Lower leg skin (tissue), 4 donors: ENCODE results near the gene SOCS6. TPM values are rescaled to one million over a fixed set of nuclear protein-coding genes. Genes with fewer than 3 reads are reported as not detected.

Source experiments
- DNase-seq, 2 donors: peaks; one replicate each; pipeline ENCODE4 v3.0.0-alpha.2; 2019; ENCODE audit warnings: low spot score in 2 of 2
- H3K4me3 ChIP-seq: fragments of 200-600 bp; sonication (generic); 2 replicates; pipeline ENCODE4 v1.5.1; 2017; ENCODE audit warnings: mild to moderate bottlenecking, low read depth; ENCODE audit not compliant: poor library complexity, severe bottlenecking
- POLR2A ChIP-seq, 2 donors: fragments of 450-650 bp; IDR thresholded peaks; one replicate each; pipeline ENCODE4 v1.6.1; 2016 to 2017; ENCODE audit warnings: antibody characterized with exemption in 2 of 2, mild to moderate bottlenecking in 1 of 2, moderate library complexity in 1 of 2
- WGBS, 2 donors: methylation state at CpG; one replicate each; pipeline ENCODE4 v1.1.5; 2018; 5-methylcytosine and 5-hydroxymethylcytosine counted together
- intact Hi-C: fragments of 100-400 bp; cut with DNase I; formaldehyde crosslinking; loops from one replicate; pipeline ENCODE4 v1.15.0; 2023; ENCODE audit warnings: low total_unique reads
- total RNA-seq, 4 donors: library from RNA; depleted of rRNA; stranded (reverse); fragments of >200 nt; gene quantifications; one replicate each; pipeline ENCODE4 v1.1.0, GENCODE V29; 2016
- TF ChIP-seq, protein P1 (sequence below), 3 donors: fragments of 450-650 bp; IDR thresholded peaks; one replicate each; pipeline ENCODE4 v1.5.1; 2016; ENCODE audit warnings: antibody characterized with exemption in 3 of 3, mild to moderate bottlenecking in 3 of 3, moderate library complexity in 2 of 3

SOCS6 gene
- total RNA-seq, 4 donors from 2014 or later: 13.3 to 19.7 (median 18.7) TPM

- DNase-seq: no peak
- no peak overlapping the region for H3K4me3 ChIP-seq
- TF ChIP-seq POLR2A (IDR thresholded peaks at IDR 0.05): no peak
- TF ChIP-seq, protein P1, sequence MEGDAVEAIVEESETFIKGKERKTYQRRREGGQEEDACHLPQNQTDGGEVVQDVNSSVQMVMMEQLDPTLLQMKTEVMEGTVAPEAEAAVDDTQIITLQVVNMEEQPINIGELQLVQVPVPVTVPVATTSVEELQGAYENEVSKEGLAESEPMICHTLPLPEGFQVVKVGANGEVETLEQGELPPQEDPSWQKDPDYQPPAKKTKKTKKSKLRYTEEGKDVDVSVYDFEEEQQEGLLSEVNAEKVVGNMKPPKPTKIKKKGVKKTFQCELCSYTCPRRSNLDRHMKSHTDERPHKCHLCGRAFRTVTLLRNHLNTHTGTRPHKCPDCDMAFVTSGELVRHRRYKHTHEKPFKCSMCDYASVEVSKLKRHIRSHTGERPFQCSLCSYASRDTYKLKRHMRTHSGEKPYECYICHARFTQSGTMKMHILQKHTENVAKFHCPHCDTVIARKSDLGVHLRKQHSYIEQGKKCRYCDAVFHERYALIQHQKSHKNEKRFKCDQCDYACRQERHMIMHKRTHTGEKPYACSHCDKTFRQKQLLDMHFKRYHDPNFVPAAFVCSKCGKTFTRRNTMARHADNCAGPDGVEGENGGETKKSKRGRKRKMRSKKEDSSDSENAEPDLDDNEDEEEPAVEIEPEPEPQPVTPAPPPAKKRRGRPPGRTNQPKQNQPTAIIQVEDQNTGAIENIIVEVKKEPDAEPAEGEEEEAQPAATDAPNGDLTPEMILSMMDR (IDR thresholded peaks at IDR 0.05): no peak
- intact Hi-C loops: no loop called here
- 63 to 76% methylated on average over 5 of the region's 5 CpGs for WGBS, 2 donors
These were observed 32.7 kb upstream of the SOCS6 start for GRCh38 chr18:70256184-70256583.

DNA sequence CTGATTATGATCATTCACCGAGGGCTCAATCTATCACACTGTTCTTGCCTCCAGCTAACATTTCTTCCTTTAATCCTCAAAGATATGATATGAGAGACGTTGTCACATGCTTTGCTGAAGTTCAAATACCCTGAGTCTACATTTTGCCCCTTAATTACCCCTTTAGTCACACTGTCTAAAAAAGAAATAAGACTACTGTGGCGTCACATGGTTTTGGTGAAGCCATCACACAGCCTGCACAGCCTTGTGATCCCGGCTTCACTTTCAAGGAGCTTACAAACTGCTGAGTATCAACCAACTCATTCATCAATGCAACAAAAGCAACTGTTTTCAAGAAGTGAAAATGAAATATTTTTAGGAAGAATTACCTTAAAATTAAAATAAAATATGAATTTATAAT lies 31.9 kb upstream of the SOCS6 start:
- DNase-seq: no peak
- WGBS, 2 donors: 44 to 55% methylated on average over 4 of the region's 4 CpGs
- no peak for TF ChIP-seq POLR2A (IDR thresholded peaks at IDR 0.05)
- TF ChIP-seq, protein P1 (IDR thresholded peaks at IDR 0.05): no peak
- H3K4me3 ChIP-seq: no peak overlapping the region
- intact Hi-C loops: no loop called here

GRCh38 chr18:70258243-70258642 lies 30.6 kb upstream of the SOCS6 start:
- TF ChIP-seq, protein P1 (IDR thresholded peaks at IDR 0.05): no peak
- no peak for TF ChIP-seq POLR2A (IDR thresholded peaks at IDR 0.05)
- H3K4me3 ChIP-seq: no peak overlapping the region
- intact Hi-C loops: no loop called here
- no peak for DNase-seq

GRCh38 chr18:70260683-70261082 lies 28.2 kb upstream of the SOCS6 start:
- 68 to 75% methylated on average over 6 of the region's 6 CpGs for WGBS, 2 donors
- intact Hi-C loops: no loop called here
- no peak for TF ChIP-seq POLR2A (IDR thresholded peaks at IDR 0.05)
- TF ChIP-seq, protein P1 (IDR thresholded peaks at IDR 0.05): no peak
- no peak overlapping the region for H3K4me3 ChIP-seq
- DNase-seq: no peak

DNA sequence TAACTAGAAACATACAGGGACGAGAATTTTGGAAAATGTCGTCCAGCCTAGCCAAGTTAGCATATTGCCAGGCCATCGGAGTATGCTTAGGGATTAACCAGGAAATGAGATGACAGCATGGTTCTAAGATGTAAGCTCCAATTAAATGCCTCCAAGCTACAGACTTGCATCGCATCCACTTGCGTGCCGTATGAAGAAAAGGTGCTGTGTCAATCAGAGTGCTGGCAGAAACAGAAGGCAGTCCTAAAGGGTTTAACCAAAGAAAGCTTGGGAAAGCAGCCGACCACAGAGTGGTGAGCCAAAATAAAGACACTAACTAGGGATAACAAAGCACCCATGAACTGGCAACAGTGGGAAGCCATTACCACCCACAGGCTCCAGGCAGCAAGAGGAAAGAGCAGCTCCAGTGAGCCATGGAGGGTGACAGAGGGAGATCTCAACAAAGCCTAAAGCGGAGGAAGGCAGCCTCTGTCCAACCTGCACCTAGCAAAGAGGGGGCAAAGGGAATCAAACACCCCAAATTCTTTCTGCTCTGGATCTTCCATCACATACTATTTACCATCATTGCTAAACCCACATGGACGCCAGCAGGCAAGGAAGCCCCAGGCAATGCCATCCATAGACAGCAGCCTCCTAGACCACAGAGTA lies 27.6 kb upstream of the SOCS6 start:
- 67 to 75% methylated on average over 9 of the region's 9 CpGs for WGBS, 2 donors
- intact Hi-C loops: no loop called here

More for the DNA sequence above, 27.6 kb upstream of the SOCS6 start:
- no peak for TF ChIP-seq POLR2A (IDR thresholded peaks at IDR 0.05)
- TF ChIP-seq, protein P1 (IDR thresholded peaks at IDR 0.05): no peak
- no peak for DNase-seq
- no peak overlapping the region for H3K4me3 ChIP-seq
